GM19467 (cell line): ENCODE results near the gene NSMCE4A.
"Not testable (repeated sequence)": the region's sequence is repeated elsewhere in the genome, so short reads cannot be mapped to it uniquely, and the experiment has no call there.

Source experiments
- ATAC-seq: cut with Tn5 transposase; IDR thresholded peaks from one replicate; pipeline ENCODE4 v1.9.1; 2021; ENCODE audit warnings: mild to moderate bottlenecking, moderate library complexity; ENCODE audit not compliant: unreplicated experiment

NSMCE4A gene

DNA sequence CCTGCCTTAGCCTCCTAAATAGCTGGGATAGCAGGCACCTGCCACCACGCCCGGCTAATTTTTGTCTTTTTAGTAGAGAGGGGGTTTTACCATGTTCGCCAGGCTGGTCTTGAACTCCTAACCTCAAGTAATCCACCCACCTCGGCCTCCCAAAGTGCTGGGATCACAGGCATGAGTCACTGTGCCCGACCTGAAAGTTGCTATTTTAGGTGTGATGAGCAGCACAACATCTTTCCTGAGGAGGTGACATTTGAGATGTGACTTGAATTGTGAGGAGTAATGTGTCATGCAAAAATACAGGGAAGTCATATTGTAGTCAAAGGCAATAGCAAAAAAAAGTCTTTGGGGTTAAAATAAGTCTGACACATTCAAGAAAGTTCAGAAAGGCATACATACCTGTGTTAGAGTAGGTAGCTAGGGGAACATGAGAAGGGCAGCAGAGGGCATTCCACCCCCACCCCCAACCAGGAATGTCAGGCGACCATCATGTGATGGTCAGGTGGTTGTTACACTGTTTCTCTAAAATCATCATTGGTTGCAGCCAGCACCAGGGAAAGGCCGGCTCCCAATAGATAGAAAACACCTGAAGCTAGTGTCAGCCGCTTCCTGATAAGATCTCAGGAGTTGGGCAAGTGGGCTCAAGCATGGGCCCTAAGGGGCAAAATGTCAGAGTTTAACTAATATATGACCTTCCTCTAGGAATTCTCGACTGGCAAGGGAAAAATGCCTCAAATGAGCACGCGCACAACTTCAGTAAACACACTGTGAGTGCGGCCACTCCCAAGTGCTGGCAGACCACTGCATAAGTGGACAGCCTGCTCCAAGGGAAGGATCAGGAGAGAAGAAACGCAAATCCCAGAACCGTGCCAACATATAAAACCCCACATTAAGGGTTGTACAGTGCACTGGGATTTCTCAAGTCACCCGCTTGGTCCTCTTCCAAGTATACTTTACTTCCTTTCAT is 13.6 kb upstream of the NSMCE4A start, which contains the start of gene TACC2:
Gene TACC2 (plus strand): TSS at position 803 of the 964 bp plus-strand sequence. CDS start 32,819 bp downstream, outside the sequence.
- no peak for ATAC-seq

DNA sequence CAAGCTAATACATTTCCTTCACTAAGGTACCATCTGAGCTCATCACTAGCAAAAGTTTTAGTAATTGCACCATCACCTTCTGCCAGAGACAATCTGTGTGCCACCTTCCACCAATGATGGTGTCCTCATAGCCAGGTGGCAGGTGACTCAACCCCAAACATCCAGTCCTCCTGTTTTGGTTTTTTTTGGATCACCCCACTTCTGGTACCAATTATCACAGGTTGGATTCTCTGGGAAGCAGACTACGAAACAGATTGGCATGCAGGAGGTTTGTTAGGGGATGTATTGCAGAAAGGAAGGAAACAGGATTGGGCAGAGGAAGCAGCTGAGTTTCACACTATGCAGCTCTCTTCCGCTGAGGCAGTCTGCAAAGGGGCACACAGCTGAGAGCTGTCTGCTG is 9.4 kb upstream of the NSMCE4A start:
- no peak for ATAC-seq

DNA sequence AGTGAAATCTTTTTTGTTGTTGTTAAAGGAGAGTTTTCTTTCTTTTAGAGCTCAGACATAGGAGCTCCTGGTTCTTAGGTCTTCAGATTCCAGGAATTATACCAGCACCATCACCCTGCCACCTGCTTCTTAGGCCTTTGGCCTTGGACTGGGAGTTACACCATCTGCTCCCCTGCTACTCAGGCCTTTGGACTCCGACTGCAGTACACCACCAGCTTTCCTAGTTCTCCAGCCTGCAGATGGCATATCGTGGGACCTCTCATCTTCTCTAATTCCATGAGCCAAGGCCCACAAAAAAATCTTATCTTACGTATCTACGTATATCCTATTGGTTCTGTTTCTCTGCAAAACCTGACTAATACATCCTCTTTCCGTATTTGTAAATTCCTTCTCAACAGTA is 8.8 kb upstream of the NSMCE4A start:
- ATAC-seq, result no peak

DNA sequence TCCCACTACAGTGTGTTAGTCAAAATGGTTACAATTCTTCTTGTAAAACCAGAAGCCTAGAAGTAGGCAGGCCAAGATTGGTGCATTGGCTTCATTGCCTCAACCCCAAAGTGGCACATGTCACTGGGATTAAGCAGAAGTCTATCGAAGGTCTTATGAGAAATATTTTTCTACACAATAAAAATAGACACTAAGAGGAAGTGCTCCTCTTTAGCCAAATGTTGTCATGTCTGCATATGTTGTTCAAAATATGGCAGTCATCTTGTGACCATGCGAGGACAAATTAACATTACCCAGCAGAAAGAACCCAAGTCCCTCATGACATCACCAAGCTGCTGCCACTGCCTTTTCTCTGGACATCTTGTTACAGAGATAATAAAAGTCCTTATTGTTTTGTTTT is 6.3 kb upstream of the NSMCE4A start:
- no peak for ATAC-seq

DNA sequence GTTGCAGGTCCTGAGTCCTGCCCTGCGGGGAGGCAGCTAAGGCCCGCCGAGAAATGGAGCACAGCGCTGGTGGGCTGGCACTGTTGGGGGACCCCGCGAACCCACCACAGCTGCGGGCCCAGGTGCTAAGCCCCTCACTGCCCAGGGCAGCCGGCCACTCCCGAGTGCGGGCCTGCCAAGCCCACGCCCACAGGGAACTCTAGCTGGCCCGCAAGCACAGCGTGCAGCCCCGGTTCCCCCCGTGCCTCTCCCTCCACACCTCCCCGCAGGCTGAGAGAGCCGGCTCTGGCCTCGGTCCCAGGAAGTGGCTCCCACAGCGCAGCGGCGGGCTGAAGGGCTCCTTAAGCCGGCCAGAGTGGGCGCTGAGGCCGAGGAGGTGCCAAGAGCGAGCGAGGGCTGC is 3.5 kb upstream of the NSMCE4A start:
- ATAC-seq, result no peak

DNA sequence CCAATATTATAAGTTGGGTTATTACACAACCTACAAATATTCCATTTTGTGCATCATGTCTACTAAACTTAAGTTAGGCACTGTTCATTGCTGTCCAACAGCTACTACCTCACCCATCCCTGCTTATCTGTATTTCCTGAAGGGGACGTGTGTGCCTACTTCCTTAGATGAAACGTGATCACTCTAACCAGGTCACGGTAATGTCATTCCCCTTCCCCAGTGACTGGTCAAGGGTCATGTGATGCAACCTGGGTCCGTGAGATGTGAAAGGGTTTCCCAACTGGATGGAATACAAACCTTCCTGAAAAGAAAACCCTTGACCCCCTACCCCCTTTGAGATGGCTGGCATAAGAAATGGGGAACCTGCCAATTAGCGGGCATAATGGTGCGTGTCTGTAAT is 1.6 kb upstream of the NSMCE4A start:
- ATAC-seq, result no peak

DNA sequence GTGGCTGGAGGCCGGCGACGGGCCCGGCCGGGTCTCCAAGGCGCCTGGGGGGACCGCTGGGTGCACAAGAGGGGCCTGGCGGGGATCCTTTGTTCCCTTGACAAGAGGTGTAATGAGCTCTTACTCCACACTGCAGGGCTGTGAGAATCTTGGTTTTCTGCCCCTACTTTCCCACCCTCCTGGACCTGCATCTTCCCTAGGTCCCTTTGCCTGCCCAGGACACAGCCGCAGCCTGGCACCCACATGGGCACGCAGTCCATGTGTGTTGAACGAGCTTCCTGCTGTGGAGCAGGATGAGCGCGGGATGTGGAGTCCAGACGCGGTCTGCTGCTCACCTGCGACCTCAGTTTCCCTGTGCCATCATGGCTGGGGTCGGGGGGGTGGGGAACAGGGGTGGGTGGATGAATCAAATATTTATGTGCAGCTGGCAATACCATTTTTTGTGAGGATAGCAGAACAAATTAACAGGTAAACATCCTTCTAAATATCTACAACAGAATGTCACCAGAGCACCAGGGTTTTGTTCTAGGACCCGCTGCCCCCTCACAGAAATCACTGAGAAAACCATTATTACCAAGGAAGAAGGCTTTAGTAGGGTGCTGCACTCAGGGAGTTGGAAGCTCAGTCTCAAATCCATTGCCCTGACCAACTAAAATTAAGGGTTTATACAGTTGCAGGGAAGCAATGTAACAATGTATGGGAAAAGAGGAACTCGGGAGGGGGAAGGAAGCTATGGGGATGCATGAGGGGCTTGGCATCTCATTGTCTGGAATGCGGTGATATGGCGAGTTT is 474 bp upstream of the NSMCE4A start:
- ATAC-seq, result no peak

DNA sequence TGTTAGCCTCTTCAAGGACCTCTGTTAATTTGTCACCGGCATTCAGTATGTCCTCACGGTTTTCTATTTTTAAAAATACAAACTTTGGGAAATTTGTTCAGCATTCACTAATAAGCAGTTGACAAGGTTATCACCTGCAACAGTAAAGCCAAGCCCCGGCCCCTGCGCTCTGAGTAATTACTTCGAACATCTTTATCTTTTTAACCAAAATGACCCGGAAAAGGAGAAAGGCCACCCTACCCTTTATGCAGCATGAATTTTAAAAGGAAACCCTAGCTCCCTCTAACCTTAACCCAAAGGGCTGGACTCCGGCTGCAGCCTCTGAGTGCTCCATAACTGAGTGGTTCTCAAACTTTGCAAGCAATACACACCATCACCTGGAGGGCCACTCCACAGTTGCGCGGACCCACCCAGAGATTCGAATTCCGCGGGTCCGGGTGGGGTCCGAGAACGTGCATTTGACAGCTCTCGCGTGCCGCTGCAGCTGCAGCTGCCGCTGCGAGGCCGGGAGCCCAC is 940 bp downstream of the NSMCE4A start:
- ATAC-seq, result peak; percentile 13

DNA sequence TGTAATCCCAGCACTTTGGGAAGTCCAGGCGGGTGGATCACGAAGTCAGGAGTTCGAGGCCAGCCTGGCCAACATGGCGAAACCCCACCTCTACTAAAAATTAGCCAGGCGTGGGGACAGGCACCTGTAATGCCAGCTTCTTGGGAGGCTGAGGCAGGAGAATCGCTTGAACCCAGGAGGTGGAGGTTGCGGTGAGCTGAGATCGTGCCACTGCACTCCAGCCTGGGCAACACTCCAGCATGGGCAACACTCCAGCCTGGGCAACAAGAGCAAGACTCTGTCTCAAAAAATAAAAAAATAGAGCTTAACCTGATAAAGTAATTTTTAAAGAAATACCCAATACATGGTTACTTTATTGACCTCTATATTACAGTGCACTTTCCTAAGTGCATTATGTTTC is 5.9 kb downstream of the NSMCE4A start:
- not testable (repeated sequence) for ATAC-seq

DNA sequence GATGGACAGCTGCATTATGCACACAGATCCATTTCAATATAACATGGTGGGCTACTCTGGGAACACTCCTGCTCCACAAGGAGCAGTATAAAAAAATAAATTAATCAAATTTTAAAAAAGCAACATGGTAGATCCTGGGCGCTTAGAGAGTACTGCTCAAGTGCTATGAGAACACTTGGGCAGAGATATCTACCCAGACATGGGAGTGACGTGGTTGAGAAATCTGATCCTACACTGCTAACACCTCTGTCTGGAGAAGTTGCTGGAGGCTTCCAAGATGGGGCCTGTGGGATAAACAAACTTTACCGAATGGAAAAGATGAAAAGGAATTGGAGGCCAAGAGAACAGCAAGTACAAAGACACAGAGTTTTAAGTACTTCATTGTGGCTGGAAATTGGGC is 9.0 kb downstream of the NSMCE4A start:
- ATAC-seq, result no peak

DNA sequence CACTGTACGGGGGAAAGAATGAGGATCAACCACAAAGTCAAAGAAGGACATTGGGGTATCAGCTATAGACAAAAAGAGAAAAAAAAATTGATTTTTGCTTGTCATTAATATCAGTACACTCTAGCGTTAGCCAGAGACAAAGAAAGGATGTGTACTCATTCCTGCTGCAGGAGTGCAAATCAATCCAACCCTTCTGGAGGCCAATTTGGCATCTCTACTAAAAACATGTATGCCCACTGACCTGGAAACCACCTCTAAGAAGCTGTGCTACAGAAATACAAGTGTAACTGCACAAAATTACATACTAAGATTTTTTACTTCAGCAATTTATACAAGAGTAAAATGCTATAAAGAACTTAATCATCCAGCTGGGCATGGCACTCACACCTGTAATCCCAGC is 13.6 kb downstream of the NSMCE4A start:
- ATAC-seq, result no peak

DNA sequence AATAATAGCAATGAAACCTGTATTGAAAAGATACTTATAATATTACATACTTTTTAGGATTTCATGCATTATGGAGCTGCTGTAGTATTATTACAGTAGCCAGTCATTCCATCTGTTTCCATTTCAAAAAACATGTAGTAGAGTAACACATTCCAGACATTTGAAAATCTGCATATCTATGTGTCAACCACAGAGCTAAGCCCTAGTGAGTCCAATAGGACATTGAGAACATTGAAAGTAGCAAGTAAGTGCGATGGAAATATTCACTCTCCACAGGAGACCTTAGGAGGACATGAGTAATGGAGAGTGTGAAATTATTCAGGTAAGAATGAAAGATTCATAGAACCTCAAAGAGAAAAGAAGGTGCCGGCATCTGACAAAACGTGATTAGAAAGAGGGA is 15.3 kb downstream of the NSMCE4A start:
- ATAC-seq, result no peak

DNA sequence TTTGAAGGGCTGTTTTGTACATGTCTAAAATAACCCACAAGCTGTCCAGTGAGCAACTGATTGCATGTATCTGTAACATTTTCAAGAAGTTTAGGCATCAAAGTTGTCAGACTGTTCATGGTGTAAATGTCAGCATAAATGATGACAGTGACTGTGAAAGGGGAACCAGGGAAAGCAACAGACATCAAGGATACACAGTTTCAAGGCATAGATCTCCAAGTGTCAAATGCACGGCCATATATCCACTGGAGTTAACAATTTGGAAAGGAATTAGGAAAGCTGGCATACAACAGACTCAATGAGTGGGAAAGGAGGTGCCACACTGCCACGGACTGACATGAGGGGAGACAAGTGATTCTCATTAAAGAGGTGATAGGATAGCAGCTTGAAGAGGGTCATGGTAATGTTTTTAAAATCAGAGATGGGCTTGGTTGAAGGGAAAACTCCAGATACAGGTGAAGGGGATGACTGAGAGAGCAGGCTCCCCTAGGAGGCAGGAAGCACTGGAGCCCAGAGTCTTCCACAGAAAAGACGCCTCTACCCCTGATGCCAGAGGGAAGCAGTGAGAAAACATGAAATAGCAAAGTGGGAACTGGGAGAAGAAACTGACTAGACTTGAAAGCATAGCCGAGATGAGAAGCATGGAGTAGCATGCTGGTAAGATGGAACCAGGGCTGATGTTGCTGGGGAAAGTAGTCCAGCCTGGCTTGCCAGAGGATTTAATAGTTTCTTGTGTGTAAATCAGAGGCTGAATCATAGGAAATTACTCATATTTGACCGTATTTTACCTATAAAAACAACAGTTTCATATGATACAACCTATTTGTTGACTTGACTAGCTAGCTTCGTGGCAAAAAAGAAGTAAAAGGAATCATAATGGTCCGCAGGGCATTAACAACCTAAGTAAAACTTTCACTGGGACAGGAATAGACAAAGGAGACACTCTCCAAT is 18.6 kb downstream of the NSMCE4A start:
- ATAC-seq, result no peak

DNA sequence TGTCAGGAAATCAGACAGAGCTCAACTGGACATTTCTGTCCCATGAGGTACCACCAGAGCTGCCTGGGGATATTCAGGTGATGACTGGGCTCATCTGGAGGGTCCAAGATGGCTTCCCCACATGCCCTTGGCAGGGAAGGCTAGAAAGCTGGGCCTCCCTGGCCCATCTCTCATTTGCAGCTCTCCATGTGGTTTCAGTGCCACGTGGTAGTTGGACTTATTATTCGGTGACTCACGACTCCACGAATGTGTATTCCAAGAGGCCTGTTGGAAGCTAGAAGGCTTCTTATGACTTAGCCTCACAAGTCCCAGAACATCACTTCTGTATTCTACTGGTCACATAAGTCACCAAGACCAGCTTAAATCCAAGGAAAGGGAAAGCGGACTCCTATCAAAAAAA is 22.8 kb downstream of the NSMCE4A start:
- ATAC-seq, result no peak

DNA sequence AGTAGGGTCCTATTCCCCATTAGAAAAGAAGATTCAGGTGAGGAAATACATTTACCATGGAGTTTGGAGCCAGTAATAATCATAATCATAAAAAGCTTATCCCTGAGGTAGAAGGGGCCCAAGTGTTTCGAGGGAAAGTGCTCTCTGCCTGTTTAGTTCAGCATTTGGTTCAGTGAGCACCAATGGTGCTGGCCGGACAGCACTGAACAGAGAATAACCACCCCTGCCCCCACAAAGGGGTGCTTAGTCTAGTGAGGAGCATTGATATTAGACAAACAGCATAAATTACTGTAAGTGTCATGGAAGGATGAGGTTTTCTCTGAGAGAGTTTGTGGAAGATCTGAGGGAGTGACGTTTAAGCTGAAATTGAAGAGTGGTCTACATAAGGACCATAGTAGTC is 25.6 kb downstream of the NSMCE4A start:
- no peak for ATAC-seq

DNA sequence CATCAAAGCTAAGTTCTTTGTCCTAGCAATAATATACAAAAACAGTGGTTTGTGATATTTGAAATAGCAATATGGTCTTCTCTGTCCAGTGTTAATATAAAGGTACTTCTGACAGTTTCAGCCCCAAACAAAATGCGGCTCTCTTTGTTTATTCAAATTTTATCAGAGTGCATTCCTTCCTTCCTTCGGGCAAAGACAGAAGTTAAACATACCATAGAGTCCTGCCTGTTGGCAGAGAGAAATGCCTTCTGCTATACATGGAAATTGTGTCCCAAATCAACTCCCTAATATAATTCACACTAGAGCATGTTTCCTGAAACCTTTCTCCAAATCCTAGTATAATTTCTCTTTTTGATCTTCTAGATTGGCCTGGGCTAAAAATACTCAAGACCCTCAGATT is 26.0 kb downstream of the NSMCE4A start:
- ATAC-seq, result no peak

DNA sequence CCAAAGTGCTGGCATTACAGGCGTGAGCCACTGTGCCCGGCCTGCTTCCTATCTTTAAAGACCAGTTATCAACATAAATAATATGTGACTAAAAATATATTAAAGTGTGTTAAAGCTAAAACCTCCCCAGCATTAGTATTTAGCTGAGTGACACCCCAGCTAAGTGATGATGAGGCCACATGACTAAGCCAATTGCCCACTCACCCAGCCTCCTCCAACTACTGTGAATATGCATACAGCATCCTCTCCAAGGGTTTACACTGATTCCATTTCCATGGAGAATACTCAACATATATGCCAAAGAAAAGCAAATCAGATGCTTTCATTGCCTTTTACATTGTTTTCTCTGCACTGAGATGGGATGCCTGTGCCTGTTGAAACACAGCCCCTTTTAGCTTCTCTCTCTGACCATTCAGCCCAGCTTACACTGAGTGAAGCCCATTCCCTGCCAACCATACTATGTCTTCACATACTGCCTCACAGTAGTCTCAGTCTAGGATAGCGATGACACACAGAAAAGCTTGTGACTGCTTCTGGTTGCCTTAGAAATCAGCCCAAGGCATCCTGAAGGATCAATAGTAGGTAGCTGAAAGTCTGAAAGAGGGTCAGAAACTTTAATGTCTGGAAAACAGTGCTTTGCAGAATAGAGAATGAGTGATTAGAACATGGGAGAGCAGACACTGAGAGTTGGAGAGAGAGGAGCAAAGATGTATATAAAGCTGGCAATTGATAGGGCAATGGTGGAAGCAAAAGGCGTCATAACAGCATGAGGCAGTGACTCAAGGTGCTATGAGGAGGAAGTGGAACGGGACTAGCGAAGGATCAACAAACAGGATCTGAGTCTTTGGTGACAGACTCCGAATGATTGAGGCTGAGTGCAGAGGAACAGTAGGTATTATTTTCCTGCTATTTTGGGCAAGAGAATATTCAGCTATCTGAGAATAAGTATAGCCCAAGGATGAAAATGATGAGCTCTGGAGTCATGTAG is 27.4 kb downstream of the NSMCE4A start:
- ATAC-seq, result no peak

DNA sequence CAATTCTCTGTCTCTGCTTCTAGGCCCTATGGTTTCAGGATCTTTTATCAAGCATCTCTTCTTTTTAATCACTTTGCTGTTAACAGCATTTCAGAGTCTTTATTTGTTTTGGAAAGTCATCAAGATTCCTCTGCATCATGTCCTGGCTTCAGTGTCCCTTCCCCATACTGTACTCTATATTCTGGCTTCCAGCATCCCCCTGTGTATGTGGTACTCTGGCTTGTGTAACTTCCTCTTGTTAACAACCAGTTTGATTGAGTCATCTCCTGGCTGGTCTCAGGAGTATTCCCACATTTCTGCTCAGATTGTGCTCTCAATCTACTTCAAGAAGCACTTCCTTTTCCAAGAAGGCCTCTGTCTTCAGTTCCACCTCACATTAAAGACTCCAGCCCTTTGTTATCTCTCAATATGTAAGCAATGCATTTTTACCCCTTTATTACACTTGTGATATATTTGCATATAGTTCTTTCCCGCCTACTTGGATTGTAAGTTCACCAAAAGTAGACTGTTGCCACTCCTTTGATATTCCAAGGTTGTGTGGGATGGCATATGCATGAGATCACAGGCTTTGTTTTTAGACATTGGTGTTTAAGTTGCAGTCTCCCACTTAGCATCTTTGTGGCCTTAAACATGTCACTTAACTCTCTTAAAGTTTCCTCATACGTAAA is 32.1 kb downstream of the NSMCE4A start:
- no peak for ATAC-seq

DNA sequence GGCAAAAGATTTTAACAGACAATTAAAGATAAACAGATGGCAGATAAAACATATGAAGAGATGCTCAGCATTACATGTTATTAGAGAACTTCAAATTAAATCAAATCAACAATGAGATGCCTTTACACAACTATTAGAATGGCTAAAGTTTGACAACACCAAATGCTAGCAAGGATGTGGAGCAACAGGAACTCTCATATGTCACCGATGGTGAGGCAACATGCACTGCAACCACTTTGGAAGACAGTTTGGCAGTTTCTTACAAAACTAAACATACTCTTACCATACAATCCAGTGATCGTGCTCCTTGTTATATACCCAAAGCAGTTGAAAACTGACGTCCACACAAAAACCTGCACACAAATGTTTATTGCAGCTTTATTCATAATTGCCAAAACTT is 33.5 kb downstream of the NSMCE4A start:
- no peak for ATAC-seq
